HEK293T (cell line): Measurements from ENCODE around the gene PRRC2B.
"Not testable (repeated sequence)": the region's sequence is repeated elsewhere in the genome, so short reads cannot be mapped to it uniquely, and the experiment has no call there.

Source experiments
- CTCF ChIA-PET: fragments of 350-600 bp; formaldehyde crosslinking; extraction: SDS; loops from one replicate; lab custom pipeline; 2021; ENCODE audit warnings: antibody characterized with exemption, inconsistent platforms; lab: Yijun Ruan, JAX
- POLR2A ChIA-PET: fragments of 350-600 bp; formaldehyde crosslinking; extraction: SDS; loops from one replicate; lab custom pipeline; 2020; ENCODE audit warnings: antibody characterized with exemption, inconsistent platforms; lab: Yijun Ruan, JAX
- DNase-seq: peaks from one replicate; pipeline ENCODE4 v3.0.0; 2012; ENCODE audit warnings: mixed read lengths; ENCODE audit errors: extremely low spot score
- ARNT ChIP-seq: fragments of 450-650 bp; IDR thresholded peaks from 2 replicates; pipeline ENCODE4 v1.6.1; 2017; ENCODE audit warnings: mild to moderate bottlenecking
- BHLHE40 ChIP-seq: fragments of 450-650 bp; IDR thresholded peaks from 2 replicates; pipeline ENCODE4 v1.6.1; 2016; ENCODE audit warnings: mild to moderate bottlenecking, moderate library complexity, borderline replicate concordance
- CTBP1 ChIP-seq: fragments of 450-650 bp; IDR thresholded peaks from 2 replicates; pipeline ENCODE4 v1.6.1; 2016; ENCODE audit warnings: borderline replicate concordance
- ELF4 ChIP-seq: fragments of 450-650 bp; IDR thresholded peaks from 2 replicates; pipeline ENCODE4 v1.6.1; 2017; ENCODE audit warnings: antibody characterized with exemption
- FOXA1 ChIP-seq: fragments of 450-650 bp; IDR thresholded peaks from 2 replicates; pipeline ENCODE4 v1.6.1; 2016; ENCODE audit warnings: mild to moderate bottlenecking
- FOXK2 ChIP-seq: fragments of 450-650 bp; IDR thresholded peaks from 2 replicates; pipeline ENCODE4 v1.6.1; 2016; ENCODE audit warnings: mild to moderate bottlenecking
- FOXM1 ChIP-seq: fragments of 450-650 bp; IDR thresholded peaks from 2 replicates; pipeline ENCODE4 v1.6.1; 2017; ENCODE audit warnings: mild to moderate bottlenecking, borderline replicate concordance
- HDGF ChIP-seq: fragments of 450-650 bp; IDR thresholded peaks from 2 replicates; pipeline ENCODE4 v1.6.1; 2017; ENCODE audit warnings: antibody characterized with exemption, borderline replicate concordance
- L3MBTL2 ChIP-seq: fragments of 450-650 bp; conservative IDR thresholded peaks from 2 replicates; pipeline ENCODE4 v1.6.1; 2016; ENCODE audit warnings: mild to moderate bottlenecking
- LEF1 ChIP-seq: fragments of 450-650 bp; IDR thresholded peaks from 2 replicates; pipeline ENCODE4 v1.6.1; 2017; ENCODE audit warnings: mild to moderate bottlenecking, borderline replicate concordance
- NFRKB ChIP-seq: fragments of 450-650 bp; IDR thresholded peaks from 2 replicates; pipeline ENCODE4 v1.6.1; 2016; ENCODE audit warnings: mild to moderate bottlenecking, moderate library complexity
- SP1 ChIP-seq: fragments of 450-650 bp; IDR thresholded peaks from 2 replicates; pipeline ENCODE4 v1.6.1; 2017
- SUZ12 ChIP-seq: fragments of 450-650 bp; IDR thresholded peaks from 2 replicates; pipeline ENCODE4 v1.6.1; 2016; ENCODE audit warnings: mild to moderate bottlenecking
- TARDBP ChIP-seq: fragments of 450-650 bp; IDR thresholded peaks from 2 replicates; pipeline ENCODE4 v1.6.1; 2016
- ZNF384 ChIP-seq: fragments of 450-650 bp; IDR thresholded peaks from 2 replicates; pipeline ENCODE4 v1.6.1; 2016
- TF ChIP-seq, protein P1 (sequence below): fragments of 450-650 bp; IDR thresholded peaks from 2 replicates; pipeline ENCODE4 v1.6.1; 2016

PRRC2B gene

DNA sequence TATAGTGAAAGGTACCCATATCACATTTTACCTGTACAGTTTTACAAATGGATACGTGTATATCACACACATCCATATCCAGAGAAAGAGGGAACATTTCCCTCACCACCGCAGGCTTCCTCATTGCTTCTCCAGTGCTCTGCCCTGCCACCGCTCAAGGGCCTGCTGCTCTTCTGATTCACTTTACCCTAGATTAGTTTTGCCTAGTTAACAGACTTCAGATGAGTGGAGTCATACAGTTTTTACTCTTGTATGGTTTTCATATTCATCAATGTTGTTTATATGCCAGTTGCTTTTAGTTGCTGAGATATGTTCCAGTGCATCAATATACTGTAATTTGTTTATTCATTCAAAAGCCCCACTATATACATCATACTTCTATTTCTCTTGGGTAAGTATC, 54.9 kb downstream of the PRRC2B start:
- TF ChIP-seq FOXA1 (no peak), LEF1 (no peak), ARNT (no peak), CTBP1 (no peak), HDGF (no peak), SUZ12 (no peak), L3MBTL2 (no peak), BHLHE40 (no peak)
- TF ChIP-seq, protein P1, sequence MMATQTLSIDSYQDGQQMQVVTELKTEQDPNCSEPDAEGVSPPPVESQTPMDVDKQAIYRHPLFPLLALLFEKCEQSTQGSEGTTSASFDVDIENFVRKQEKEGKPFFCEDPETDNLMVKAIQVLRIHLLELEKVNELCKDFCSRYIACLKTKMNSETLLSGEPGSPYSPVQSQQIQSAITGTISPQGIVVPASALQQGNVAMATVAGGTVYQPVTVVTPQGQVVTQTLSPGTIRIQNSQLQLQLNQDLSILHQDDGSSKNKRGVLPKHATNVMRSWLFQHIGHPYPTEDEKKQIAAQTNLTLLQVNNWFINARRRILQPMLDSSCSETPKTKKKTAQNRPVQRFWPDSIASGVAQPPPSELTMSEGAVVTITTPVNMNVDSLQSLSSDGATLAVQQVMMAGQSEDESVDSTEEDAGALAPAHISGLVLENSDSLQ = no peak
- ChIA-PET POLR2A (interaction anchor here (0.8 kb wide), 1 partner anchor 10 kb away, joined by 3 read pairs; no protein-coding TSS in a partner anchor), CTCF (interaction anchor here (1.4 kb wide), 1 partner anchor 29 kb away, joined by 3 read pairs; no protein-coding TSS in a partner anchor)
- no peak for DNase-seq

DNA sequence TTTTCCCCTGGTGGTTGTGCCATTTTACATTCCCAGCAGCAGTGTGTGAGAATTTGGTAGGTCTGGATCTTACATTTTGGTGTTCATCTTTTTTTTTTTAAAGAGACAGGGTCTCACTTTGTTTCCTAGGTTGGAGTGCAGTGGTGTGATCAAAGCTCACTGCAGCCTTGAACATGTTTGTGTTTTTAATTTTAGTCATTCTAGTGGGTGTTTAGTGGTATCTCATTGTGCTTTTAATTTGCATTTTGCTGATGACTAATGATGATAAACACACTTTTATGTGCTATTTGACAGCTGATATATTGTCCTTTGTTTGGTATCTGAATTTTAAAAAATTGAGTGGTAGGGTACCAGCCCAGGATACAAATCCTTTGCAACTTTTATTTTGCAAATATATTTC, 55.4 kb downstream of the PRRC2B start:
- POLR2A ChIA-PET = no interaction called here
- DNase-seq = no peak
- TF ChIP-seq SP1 = no peak
- TF ChIP-seq HDGF = no peak
- no peak for TF ChIP-seq FOXA1
- TF ChIP-seq FOXM1 = no peak
- TF ChIP-seq, protein P1 = no peak
- TF ChIP-seq LEF1 = no peak
- CTCF ChIA-PET = no interaction called here

DNA sequence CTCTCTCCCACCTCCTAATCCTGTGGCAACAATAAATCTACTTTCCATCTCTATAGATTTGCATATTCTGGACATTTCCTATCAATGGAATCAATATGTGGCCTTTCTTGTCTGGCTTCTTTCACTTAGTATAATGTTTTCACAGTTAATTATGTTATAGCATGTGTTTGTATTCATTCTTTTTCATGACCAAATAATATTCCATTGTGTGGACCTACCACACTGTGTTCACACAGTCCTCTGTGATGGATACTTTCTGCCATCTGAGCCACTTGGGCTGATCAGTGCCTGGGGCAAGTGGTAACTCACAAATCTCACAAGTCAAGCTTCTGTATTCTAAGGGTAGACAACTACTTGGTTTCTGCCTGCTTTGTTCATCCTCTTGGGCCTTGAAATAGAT, 60.1 kb downstream of the PRRC2B start:
- TF ChIP-seq CTBP1 (no peak), BHLHE40 (no peak), ARNT (no peak), TARDBP (no peak), FOXK2 (no peak), L3MBTL2 (no peak), SP1 (no peak), SUZ12 (no peak), HDGF (no peak), FOXA1 (no peak), NFRKB (no peak), FOXM1 (no peak), ELF4 (no peak), ZNF384 (no peak), LEF1 (no peak)
- TF ChIP-seq, protein P1 = no peak
- no peak for DNase-seq
- ChIA-PET POLR2A (no interaction called here), CTCF (no interaction called here)

DNA sequence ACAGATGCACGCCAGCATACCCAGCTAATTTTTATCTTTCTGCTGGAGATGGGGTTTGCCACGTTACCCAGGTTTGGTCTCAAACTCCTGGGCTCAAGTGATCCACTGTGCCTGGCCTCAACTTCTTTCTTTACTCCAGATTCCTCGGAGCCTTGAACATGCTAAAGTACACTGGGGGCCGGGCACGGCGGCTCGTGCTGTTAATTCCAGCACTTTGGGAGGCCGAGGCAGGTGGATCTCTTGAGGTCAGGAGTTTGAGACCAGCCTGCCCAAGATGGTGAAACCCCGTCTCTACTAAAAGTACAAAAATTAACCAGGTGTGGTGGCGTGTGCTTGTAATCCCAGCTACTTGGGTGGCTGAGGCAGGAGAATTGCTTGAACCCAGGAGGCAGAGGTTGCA, 61.8 kb downstream of the PRRC2B start:
- DNase-seq, POLR2A ChIA-PET: not testable (repeated sequence)
- CTCF ChIA-PET = interaction anchor here (0.7 kb wide), 1 partner anchor 359 kb away, joined by 3 read pairs; the partner anchor contains the start of gene AIF1L

GRCh38 chr9:131457746-131458145, 63.9 kb downstream of the PRRC2B start:
- no peak for DNase-seq
- TF ChIP-seq SUZ12 = no peak
- TF ChIP-seq LEF1 = no peak
- TF ChIP-seq FOXK2 = no peak
- TF ChIP-seq, protein P1 = no peak
- no peak for TF ChIP-seq TARDBP
- TF ChIP-seq FOXA1 = no peak
- TF ChIP-seq L3MBTL2 = no peak
- no peak for TF ChIP-seq CTBP1
- TF ChIP-seq ELF4 = no peak
- TF ChIP-seq BHLHE40 = no peak
- ChIA-PET POLR2A (no interaction called here), CTCF (interaction anchor here (0.6 kb wide), 1 partner anchor 25 kb away, joined by 3 read pairs; no protein-coding TSS in a partner anchor)

GRCh38 chr9:131459056-131459455, 65.2 kb downstream of the PRRC2B start:
- POLR2A ChIA-PET = no interaction called here
- TF ChIP-seq L3MBTL2 (no peak), ELF4 (no peak), NFRKB (no peak), CTBP1 (no peak), FOXA1 (no peak)
- TF ChIP-seq, protein P1 = no peak
- CTCF ChIA-PET = no interaction called here
- DNase-seq = no peak
